Mesenchymal stem cell (in vitro differentiated cells and primary cell): ENCODE data around the gene ZNF280C.

ENCODE experiments used
- DNase-seq: peaks from one replicate; pipeline ENCODE4 v3.0.0-alpha.2; 2013
- H2AFZ ChIP-seq: one replicate; pipeline ENCODE4 v1.6.1; 2013; ENCODE audit warnings: low read depth, mild to moderate bottlenecking, control low read depth, inconsistent platforms, low read length, moderate library complexity
- H2AK5ac ChIP-seq: 2 replicates; pipeline ENCODE4 v1.6.1; 2013; ENCODE audit warnings: low read length, moderate library complexity, mild to moderate bottlenecking, inconsistent platforms; ENCODE audit not compliant: severe bottlenecking
- H2BK120ac ChIP-seq: one replicate; pipeline ENCODE4 v1.6.1; 2013; ENCODE audit warnings: low read depth, mild to moderate bottlenecking, inconsistent platforms, low read length, moderate library complexity
- H2BK12ac ChIP-seq, 2 experiments: one replicate each; pipeline ENCODE4 v1.6.1; 2013; ENCODE audit warnings: inconsistent platforms in 2 of 2, low read length in 2 of 2, mild to moderate bottlenecking in 2 of 2, moderate library complexity in 2 of 2, control low read depth in 1 of 2
- H2BK15ac ChIP-seq: one replicate; pipeline ENCODE4 v1.6.1; 2013; ENCODE audit warnings: mild to moderate bottlenecking, low read depth, inconsistent platforms; ENCODE audit not compliant: poor library complexity, severe bottlenecking
- H2BK5ac ChIP-seq: 2 replicates; pipeline ENCODE4 v1.6.1; 2013; ENCODE audit warnings: low read depth, mild to moderate bottlenecking, low read length, control low read depth, inconsistent platforms; ENCODE audit not compliant: poor library complexity, severe bottlenecking
- H3K14ac ChIP-seq, 2 experiments: one replicate each; pipeline ENCODE4 v1.6.1; 2013; ENCODE audit warnings: inconsistent platforms in 2 of 2, low read length in 2 of 2, control low read depth in 1 of 2, mild to moderate bottlenecking in 1 of 2, moderate library complexity in 1 of 2
- H3K18ac ChIP-seq, 2 experiments: one replicate each; pipeline ENCODE4 v1.6.1; 2013; ENCODE audit warnings: inconsistent platforms in 2 of 2, low read length in 2 of 2, control low read depth in 1 of 2, low read depth in 1 of 2, mild to moderate bottlenecking in 1 of 2
- H3K23ac ChIP-seq, 2 experiments: one replicate each; pipeline ENCODE4 v1.6.1; 2013; ENCODE audit warnings: inconsistent platforms in 2 of 2, low read length in 2 of 2, mild to moderate bottlenecking in 2 of 2, moderate library complexity in 2 of 2, control low read depth in 1 of 2
- H3K27ac ChIP-seq: 2 replicates; pipeline ENCODE4 v1.5.1; 2013; ENCODE audit warnings: mild to moderate bottlenecking, moderate library complexity, low read length, control low read depth, inconsistent platforms; ENCODE audit not compliant: poor library complexity, severe bottlenecking
- H3K27me3 ChIP-seq, 2 experiments: 2 replicates each; pipeline versions ENCODE4 v1.6.1 to v1.7.0; 2013; ENCODE audit warnings: low read length in 2 of 2, mild to moderate bottlenecking in 2 of 2, moderate library complexity in 2 of 2, control low read depth in 1 of 2, inconsistent platforms in 1 of 2; ENCODE audit not compliant: control insufficient read depth in 1 of 2, insufficient read depth in 1 of 2
- H3K36me3 ChIP-seq, 2 experiments: 2 replicates each; pipeline versions ENCODE4 v1.6.1 to v1.7.0; 2013; ENCODE audit warnings: low read length in 2 of 2, control low read depth in 1 of 2, inconsistent platforms in 1 of 2, low read depth in 1 of 2, mild to moderate bottlenecking in 1 of 2; ENCODE audit not compliant: insufficient read depth in 2 of 2, control insufficient read depth in 1 of 2
- H3K4ac ChIP-seq, 2 experiments: one replicate each; pipeline ENCODE4 v1.6.1; 2013; ENCODE audit warnings: inconsistent platforms in 2 of 2, low read length in 2 of 2, mild to moderate bottlenecking in 2 of 2, moderate library complexity in 2 of 2, control low read depth in 1 of 2, low read depth in 1 of 2
- H3K4me1 ChIP-seq: 2 replicates; pipeline ENCODE4 v1.6.1; 2013; ENCODE audit warnings: low read depth, low read length, control low read depth; ENCODE audit not compliant: control insufficient read depth, insufficient read depth
- H3K4me2 ChIP-seq: 2 replicates; pipeline ENCODE4 v1.6.1; 2013; ENCODE audit warnings: low read length, mild to moderate bottlenecking, inconsistent platforms; ENCODE audit not compliant: poor library complexity, severe bottlenecking
- H3K4me3 ChIP-seq, 2 experiments: 2 replicates each; pipeline versions ENCODE4 v1.5.1 to v1.7.0; 2013; ENCODE audit warnings: low read length in 2 of 2, mild to moderate bottlenecking in 2 of 2, control low read depth in 1 of 2, low read depth in 1 of 2; ENCODE audit not compliant: insufficient read depth in 1 of 2
- H3K79me1 ChIP-seq: replicated peaks from 2 replicates; pipeline ENCODE4 v1.6.1; 2013; ENCODE audit warnings: mild to moderate bottlenecking, control low read depth, low read length, inconsistent platforms; ENCODE audit not compliant: poor library complexity, severe bottlenecking
- H3K9ac ChIP-seq: 2 replicates; pipeline ENCODE4 v1.7.0; 2013; ENCODE audit warnings: mild to moderate bottlenecking, low read length, moderate library complexity
- H3K9me3 ChIP-seq: 2 replicates; pipeline ENCODE4 v1.7.0; 2013; ENCODE audit warnings: mild to moderate bottlenecking, low read length; ENCODE audit not compliant: control insufficient read depth
- H4K8ac ChIP-seq: one replicate; pipeline ENCODE4 v1.6.1; 2013; ENCODE audit warnings: inconsistent platforms, mild to moderate bottlenecking, low read length, moderate library complexity
- H4K91ac ChIP-seq: one replicate; pipeline ENCODE4 v1.6.1; 2013; ENCODE audit warnings: mild to moderate bottlenecking, low read length, inconsistent platforms
- WGBS: methylation state at CpG from one replicate; pipeline ENCODE4 v1.1.7; 2013; ENCODE audit warnings: mixed read lengths; 5-methylcytosine and 5-hydroxymethylcytosine counted together

ZNF280C gene

DNA sequence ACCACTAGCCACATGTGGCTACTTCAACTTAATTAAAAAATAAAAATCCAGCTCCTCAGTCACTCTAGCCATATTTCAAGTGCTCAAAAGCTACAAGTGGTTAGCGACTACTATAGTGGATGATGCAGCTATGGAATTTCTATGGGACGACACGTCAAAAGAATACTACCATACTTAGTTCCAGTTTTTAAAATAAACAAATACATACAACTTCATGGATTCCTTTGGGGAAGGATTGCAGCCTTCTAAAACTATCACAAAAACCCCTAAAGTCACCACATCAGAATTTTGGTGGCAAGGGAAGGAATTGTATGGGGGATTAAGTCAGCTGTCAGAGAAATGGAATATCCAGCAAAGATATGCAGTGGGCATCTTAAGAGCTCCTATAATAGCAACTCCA, 6.5 kb downstream of the ZNF280C start:
- H3K4me3 ChIP-seq = no peak overlapping the region
- H4K8ac ChIP-seq = no peak overlapping the region
- peaks cover 0 to 3% of the 10 kb centered on the region in 2 experiments for H3K36me3 ChIP-seq
- no peaks in the 10 kb centered on the region for H3K4me1 ChIP-seq
- H3K27ac ChIP-seq = no peak overlapping the region
- H3K23ac ChIP-seq = no peak overlapping the region
- H3K9ac ChIP-seq = no peak overlapping the region
- DNase-seq = peak; percentile 16
- no peak overlapping the region for H2AK5ac ChIP-seq
- peaks cover 2% of the 10 kb centered on the region for H3K79me1 ChIP-seq
- H3K18ac ChIP-seq = no peak overlapping the region
- H4K91ac ChIP-seq = no peak overlapping the region
- H3K4me2 ChIP-seq = no peak overlapping the region
- H2BK12ac ChIP-seq = no peak overlapping the region
- H2BK120ac ChIP-seq = no peak overlapping the region
- no peak overlapping the region for H3K14ac ChIP-seq
- no peak overlapping the region for H2AFZ ChIP-seq
- no peak overlapping the region for H2BK15ac ChIP-seq
- no peaks in the 10 kb centered on the region for H3K27me3 ChIP-seq
- no peaks in the 10 kb centered on the region for H3K9me3 ChIP-seq
- H2BK5ac ChIP-seq = no peak overlapping the region
- no CpG with 5 or more reads among the region's 3 CpGs for WGBS
- no peak overlapping the region for H3K4ac ChIP-seq

DNA sequence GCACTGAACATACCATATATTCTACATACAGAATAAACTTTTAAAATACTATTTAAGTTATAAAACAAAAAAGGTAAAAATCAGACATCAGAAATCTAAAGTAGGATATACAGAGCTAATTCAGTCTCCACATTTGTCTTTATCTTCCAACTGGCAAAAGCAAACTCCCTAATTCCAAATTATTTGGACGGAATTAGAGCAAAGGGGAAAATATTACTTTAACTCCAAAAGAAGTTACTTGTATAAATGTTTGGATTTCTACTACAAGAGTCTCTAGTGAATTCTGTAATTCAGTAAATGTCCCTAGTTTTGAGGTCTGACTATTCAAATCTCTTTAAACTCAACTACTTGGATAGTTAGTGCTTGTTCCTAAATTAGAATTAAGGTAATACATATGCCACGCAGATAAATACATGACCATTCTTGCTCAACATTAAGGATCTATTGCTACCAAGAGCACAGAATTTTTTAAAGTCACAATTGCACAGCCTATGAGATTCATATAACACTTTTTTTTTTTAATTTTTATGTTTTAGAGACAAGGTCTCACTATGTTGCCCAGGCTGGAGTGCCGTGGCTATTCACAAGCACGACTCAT, 7.3 kb downstream of the ZNF280C start:
- no peak overlapping the region for H2BK5ac ChIP-seq
- H3K18ac ChIP-seq = no peak overlapping the region
- no peak overlapping the region for H2BK15ac ChIP-seq
- H3K79me1 ChIP-seq = peaks cover 2% of the 10 kb centered on the region
- H3K36me3 ChIP-seq = peaks cover 0 to 6% of the 10 kb centered on the region in 2 experiments
- no peak overlapping the region for H3K4me3 ChIP-seq
- no peak for DNase-seq
- no peak overlapping the region for H2AK5ac ChIP-seq
- no peak overlapping the region for H3K23ac ChIP-seq
- WGBS = 80% methylated on average over 3 of the region's 4 CpGs
- no peak overlapping the region for H3K14ac ChIP-seq
- no peak overlapping the region for H3K4ac ChIP-seq
- no peak overlapping the region for H3K27ac ChIP-seq
- no peak overlapping the region for H2BK120ac ChIP-seq
- no peak overlapping the region for H2BK12ac ChIP-seq
- H2AFZ ChIP-seq = no peak overlapping the region
- no peak overlapping the region for H4K8ac ChIP-seq
- H3K4me1 ChIP-seq = no peaks in the 10 kb centered on the region
- H3K9ac ChIP-seq = no peak overlapping the region
- no peak overlapping the region for H3K4me2 ChIP-seq
- H4K91ac ChIP-seq = no peak overlapping the region
- H3K9me3 ChIP-seq = no peaks in the 10 kb centered on the region
- no peaks in the 10 kb centered on the region for H3K27me3 ChIP-seq

DNA sequence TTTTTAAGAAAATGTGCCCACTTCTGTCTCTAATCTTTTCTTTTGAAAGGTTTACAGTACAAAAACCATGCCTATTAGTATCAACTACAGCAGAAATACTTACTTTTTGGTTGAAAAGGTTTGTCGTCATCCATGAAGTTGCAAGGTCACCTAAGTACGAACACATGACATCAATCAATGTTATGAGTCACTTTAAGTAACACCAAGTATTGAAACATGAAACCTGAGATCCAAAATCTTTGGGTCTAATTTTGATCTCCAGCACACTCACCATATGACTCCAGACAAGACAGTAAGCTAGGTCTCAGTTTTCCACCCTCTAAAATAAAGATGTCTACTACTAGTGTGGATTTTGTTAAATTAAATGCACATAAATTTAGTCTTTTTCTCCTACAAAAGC, 8.4 kb downstream of the ZNF280C start:
- Histone ChIP-seq H2BK12ac (no peak overlapping the region), H3K18ac (no peak overlapping the region), H2BK5ac (no peak overlapping the region), H3K23ac (no peak overlapping the region), H3K27me3 (no peaks in the 10 kb centered on the region), H2AFZ (no peak overlapping the region), H3K4me1 (no peaks in the 10 kb centered on the region), H3K4me3 (no peak overlapping the region), H4K91ac (no peak overlapping the region), H2BK15ac (no peak overlapping the region), H3K9ac (no peak overlapping the region), H3K27ac (no peak overlapping the region), H3K4ac (no peak overlapping the region), H3K9me3 (no peaks in the 10 kb centered on the region), H2AK5ac (no peak overlapping the region), H3K36me3 (peaks cover 5 to 13% of the 10 kb centered on the region in 2 experiments), H3K14ac (no peak overlapping the region), H3K4me2 (no peak overlapping the region), H3K79me1 (peaks cover 4% of the 10 kb centered on the region), H2BK120ac (no peak overlapping the region), H4K8ac (no peak overlapping the region)
- WGBS = 81% methylated on average over 2 of the region's 2 CpGs
- DNase-seq = peak; percentile 10

DNA sequence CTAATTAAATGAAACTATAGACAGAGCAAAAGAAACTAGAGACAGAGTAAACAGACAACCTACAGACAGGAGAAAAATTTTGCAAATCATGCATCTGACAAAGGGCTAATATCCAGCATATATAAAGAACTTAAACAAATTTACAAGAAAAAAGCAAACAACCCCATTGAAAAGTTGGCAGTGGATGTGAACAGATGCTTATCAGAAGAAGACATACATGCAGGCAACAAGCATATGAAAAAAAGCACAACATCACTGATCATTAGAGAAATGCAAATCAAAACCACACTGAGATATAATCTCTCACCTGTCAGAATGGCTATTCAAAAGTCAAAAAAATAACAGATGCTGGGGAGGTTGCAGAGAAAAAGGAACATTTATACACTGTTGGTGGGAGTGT, 14.8 kb downstream of the ZNF280C start:
- H3K79me1 ChIP-seq = peaks cover 9% of the 10 kb centered on the region
- H3K36me3 ChIP-seq = peaks cover 5 to 17% of the 10 kb centered on the region in 2 experiments
- H2BK12ac ChIP-seq = no peak overlapping the region
- H2BK120ac ChIP-seq = no peak overlapping the region
- H2AFZ ChIP-seq = no peak overlapping the region
- H3K4ac ChIP-seq = no peak overlapping the region
- DNase-seq = no peak
- H4K91ac ChIP-seq = no peak overlapping the region
- H3K27ac ChIP-seq = no peak overlapping the region
- peaks cover 0 to 2% of the 10 kb centered on the region in 2 experiments for H3K27me3 ChIP-seq
- H4K8ac ChIP-seq = no peak overlapping the region
- H2BK5ac ChIP-seq = no peak overlapping the region
- no peak overlapping the region for H3K9ac ChIP-seq
- H3K4me3 ChIP-seq = no peak overlapping the region
- H3K4me2 ChIP-seq = no peak overlapping the region
- no peak overlapping the region for H3K18ac ChIP-seq
- no peaks in the 10 kb centered on the region for H3K9me3 ChIP-seq
- H2BK15ac ChIP-seq = no peak overlapping the region
- H2AK5ac ChIP-seq = no peak overlapping the region
- peaks cover 4% of the 10 kb centered on the region for H3K4me1 ChIP-seq
- H3K23ac ChIP-seq = no peak overlapping the region
- no peak overlapping the region for H3K14ac ChIP-seq
